GM19463 (cell line): ENCODE results near the gene HTRA3.

Experiments used
- ATAC-seq: cut with Tn5 transposase; IDR thresholded peaks from one replicate; pipeline ENCODE4 v1.9.1; 2021; ENCODE audit warnings: mild to moderate bottlenecking, moderate library complexity; ENCODE audit not compliant: unreplicated experiment

Gene HTRA3

DNA sequence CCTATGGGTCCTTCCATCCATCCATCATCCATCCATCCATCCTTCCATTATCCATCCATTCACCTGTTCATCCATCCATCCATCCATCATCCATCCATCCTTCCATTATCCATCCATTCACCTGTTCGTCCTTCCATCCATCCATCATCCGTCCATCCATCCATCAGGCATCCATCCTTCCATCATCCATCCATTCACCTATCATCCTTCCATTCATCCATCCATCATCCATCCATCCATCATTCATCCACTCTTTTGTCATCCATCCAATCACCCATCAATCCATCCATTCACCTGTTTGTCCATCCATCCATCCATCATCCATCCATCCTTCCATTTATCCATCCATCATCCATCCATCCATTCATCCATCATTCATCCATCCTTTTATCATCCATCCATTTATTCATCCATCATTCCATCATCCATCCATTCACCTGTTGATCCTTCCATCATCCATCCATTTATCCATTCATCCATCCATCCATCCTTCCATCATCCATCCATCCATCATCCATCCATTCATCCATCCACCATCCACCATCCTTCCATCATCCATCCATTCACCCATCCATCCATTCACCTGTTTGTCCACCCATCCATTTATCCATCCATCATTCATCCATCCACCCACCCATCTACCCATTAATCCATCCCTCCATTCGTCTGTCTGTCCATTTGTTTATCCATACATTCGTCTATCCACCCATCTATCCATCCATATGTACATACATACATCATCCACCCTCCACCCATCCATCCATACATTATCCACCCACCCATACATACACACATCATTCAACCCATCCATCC lies 35.7 kb upstream of the HTRA3 start:
- no peak for ATAC-seq

- ATAC-seq = no peak
Measured at GRCh38 chr4:8234715-8235114, 34.8 kb upstream of the HTRA3 start.

DNA sequence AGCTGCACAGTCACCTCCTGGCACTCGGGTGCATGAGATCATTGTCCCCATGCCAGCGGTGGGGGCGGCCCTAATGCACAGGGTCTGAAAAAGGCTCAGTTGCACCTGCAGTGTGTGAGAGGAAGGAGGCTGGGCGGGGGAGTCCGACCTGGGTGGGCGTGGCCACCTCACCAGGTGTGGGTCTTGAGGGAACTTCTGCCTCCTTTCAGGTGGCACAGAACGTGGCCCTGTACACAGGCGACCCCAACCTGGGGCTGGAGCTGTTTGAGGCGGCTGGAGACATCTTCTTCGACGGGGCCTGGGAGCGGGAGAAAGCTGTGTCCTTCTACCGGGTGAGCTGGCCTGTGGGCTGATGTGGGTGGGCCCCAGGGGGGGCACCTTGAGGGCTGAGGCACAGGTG lies 34.3 kb upstream of the HTRA3 start:
- ATAC-seq = no peak

- ATAC-seq = no peak
Measured at GRCh38 chr4:8235686-8236085, 33.9 kb upstream of the HTRA3 start.

GRCh38 chr4:8236106-8236919 lies 33.2 kb upstream of the HTRA3 start:
- ATAC-seq = no peak

DNA sequence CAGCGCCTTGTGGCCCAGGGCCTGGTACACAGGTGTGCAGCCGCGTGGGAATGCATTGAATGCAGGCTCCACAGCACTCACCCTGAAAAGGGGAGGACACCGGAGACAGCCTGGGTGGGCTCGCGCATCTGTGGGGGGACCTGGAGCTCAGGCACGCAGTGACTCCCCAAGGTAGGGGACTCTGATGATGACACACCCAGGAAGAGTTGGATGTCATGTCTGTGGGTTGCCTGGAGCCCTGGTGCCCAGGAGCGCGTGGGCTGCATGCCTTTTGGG lies 32.7 kb upstream of the HTRA3 start:
- ATAC-seq = no peak

GRCh38 chr4:8237256-8237989 lies 32.1 kb upstream of the HTRA3 start:
- ATAC-seq = no peak

GRCh38 chr4:8238036-8238511 lies 31.5 kb upstream of the HTRA3 start:
- ATAC-seq = no peak

- no peak for ATAC-seq
Measured at GRCh38 chr4:8238515-8239053, 31.0 kb upstream of the HTRA3 start.

- no peak for ATAC-seq
Measured at GRCh38 chr4:8239226-8239625, 30.3 kb upstream of the HTRA3 start.

DNA sequence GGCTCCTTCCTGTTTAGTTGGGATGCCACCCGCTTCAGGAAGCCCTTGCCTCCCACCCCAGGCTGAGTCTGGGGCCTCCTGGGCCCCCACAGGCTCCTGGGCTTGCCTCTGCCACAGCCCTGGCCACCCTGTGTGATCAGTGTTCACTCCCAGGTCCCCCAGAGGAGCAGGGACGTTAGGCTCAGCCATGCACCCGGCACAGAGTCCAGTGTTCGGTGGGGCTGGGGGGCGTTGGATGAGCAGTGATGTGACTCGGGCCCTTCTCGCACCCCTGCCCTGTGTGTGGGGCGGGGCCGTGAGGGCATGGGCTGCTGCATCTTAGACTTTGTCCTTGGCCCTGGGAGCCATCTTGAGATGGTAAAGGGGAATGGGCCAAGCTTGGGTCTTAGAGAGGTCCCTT lies 29.9 kb upstream of the HTRA3 start:
- ATAC-seq = no peak

DNA sequence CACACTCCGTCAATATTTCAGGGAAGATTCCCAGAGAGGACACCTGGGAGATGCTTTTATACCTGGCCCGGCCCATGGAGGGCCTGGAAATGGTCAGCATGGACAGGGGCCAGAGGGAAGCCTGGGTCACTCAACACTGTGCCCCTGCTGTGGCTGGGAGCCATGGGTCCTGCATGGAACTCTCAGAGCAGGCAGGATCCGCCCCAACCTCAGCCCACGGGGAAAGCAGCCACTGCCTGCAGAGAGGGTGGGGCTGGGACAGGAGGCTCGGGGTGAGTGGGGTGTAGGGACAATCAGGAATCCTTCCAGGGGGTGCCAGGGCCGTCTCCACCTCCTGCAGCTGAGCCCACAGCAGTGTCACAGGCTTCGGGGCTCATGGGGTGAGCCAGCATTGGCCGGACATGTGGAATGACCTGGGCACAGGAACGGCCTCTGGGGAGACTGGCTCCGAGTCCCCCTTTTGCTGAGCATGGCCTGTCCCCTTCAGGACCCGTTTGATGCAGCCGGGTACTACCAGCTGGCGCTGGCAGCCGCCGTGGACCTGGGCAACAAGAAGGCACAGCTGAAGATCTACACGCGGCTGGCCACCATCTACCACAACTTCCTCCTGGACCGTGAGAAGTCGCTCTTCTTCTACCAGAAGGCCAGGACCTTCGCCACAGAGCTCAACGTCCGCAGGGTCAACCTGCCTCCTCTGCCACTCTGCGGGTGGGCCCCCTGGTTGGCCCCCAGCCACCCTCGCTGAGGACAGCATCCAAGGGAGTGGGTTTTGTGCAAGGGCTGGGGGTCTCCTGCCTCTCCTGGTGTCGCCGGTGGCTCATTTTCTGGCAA lies 29.1 kb upstream of the HTRA3 start:
- no peak for ATAC-seq

DNA sequence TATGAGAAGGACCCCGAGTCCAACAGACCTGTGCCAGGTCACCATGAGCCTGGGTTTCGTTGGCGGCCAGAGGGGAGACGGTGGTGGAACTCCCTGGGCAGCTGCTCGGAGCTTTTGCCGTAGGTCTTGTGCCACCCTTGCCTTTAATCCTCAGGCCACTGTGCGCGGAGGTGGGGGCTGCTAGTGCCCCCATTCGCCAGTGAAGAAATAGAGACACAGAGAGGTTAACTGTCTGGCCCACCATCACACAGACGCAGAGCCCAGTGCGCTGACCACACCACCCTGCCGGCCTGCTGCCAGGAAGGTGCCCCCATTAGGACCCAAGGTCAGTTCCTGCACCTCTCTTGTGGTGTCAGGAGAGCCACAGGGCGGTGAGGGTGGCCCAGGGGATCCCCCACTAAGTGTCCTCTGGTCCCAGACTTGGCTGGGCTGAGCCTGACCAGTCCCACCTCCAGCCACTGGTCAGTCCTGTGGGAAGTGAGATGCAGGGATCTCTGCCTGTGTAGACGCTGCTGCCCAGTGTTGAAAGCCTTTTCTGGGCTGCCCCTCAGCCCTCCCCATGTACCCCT lies 28.3 kb upstream of the HTRA3 start:
- no peak for ATAC-seq

- peak; percentile 65 for ATAC-seq
Measured at GRCh38 chr4:8241895-8242696, 27.5 kb upstream of the HTRA3 start.

- no peak for ATAC-seq
Measured at GRCh38 chr4:8242782-8243560, 26.6 kb upstream of the HTRA3 start.

DNA sequence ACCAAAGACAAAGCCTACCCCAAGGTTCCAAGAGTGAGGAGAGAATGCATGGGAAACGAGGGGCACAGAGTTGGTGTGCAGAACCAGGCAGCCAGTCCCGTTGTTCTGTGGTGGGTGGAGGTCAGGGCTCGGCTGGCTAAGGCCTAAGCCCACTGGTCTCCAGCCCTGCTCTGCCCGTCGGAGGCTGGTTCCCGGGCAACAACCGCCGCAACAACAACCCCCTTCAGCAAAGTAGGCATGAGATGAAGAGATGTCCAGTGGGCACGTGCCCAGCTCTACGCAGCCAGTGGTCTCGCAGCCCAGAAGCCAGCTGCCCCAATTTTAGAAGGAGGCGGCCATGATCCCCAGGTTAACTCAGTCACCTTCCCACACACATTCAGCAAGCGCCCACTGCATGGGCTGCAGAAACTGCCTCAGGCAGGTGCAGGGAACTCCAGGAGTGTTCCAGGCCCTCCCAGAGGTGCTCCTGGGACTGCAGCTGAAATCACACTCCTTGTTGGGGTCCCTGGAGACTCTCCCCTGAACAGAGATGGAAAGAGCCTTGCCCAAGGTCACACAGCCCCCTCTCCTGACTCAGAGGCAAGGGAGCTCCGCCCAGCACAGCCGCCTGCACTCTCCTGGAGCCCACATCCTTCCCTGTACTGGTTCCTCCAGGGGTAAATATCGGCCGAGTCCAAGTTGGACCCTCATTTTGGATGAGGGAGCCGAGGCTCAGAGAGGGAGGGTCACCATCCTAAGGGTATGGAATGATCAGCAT lies 25.4 kb upstream of the HTRA3 start:
- no peak for ATAC-seq

DNA sequence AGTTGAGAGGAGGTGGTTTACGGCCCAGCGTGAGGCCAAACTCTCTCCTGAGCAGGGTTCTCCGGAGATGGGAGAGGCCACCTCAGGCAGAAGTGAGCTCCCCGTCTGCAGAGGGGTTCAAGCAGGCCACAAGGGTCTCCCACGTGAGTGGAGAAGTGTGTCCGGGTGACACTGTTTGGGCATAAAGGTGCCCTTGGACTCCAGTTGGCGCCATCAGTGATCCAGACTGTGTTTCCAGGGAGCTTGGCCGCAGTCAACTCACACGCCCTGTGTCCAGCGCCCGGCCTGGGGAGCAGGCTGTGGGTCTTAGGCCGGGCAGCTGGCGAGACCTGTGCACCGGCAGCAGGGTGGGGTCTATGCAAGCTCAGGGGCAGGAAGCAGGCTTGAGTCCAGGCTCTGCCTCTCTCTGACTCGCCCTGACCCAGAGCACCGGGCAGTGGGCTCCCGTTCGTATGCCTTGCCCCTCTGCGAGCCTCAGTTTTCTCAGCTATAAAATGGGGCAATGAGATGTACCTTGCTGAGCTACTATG lies 24.6 kb upstream of the HTRA3 start:
- ATAC-seq = no peak
